GM19035 (cell line): ENCODE data around the gene FUZ.

Experiments
- ATAC-seq: cut with Tn5 transposase; IDR thresholded peaks from one replicate; pipeline ENCODE4 v1.9.1; 2021; ENCODE audit not compliant: unreplicated experiment

Gene FUZ

GRCh38 chr19:49807904-49808675, 5.0 kb downstream of the FUZ start:
- no peak for ATAC-seq

GRCh38 chr19:49807058-49807903, 5.8 kb downstream of the FUZ start:
- ATAC-seq, result no peak

- ATAC-seq, result no peak
Observed at GRCh38 chr19:49806620-49806959, 6.5 kb downstream of the FUZ start.

GRCh38 chr19:49805822-49806619, 7.1 kb downstream of the FUZ start:
- ATAC-seq, result no peak

- no peak for ATAC-seq
Observed at GRCh38 chr19:49803529-49803856, 9.6 kb downstream of the FUZ start.

GRCh38 chr19:49802836-49803528, 10.1 kb downstream of the FUZ start:
- no peak for ATAC-seq

- ATAC-seq, result no peak
Observed at GRCh38 chr19:49801966-49802661, 11.0 kb downstream of the FUZ start.

GRCh38 chr19:49801401-49801888, 11.6 kb downstream of the FUZ start:
- ATAC-seq, result no peak

- no peak for ATAC-seq
Observed at GRCh38 chr19:49800771-49801170, 12.3 kb downstream of the FUZ start.

- no peak for ATAC-seq
Observed at GRCh38 chr19:49799798-49800376, 13.2 kb downstream of the FUZ start.

- no peak for ATAC-seq
Observed at GRCh38 chr19:49799271-49799797, 13.8 kb downstream of the FUZ start.

- no peak for ATAC-seq
Observed at GRCh38 chr19:49798574-49798973, 14.5 kb downstream of the FUZ start.

GRCh38 chr19:49795615-49796014, 17.5 kb downstream of the FUZ start:
- no peak for ATAC-seq

GRCh38 chr19:49793561-49793840, 19.6 kb downstream of the FUZ start:
- ATAC-seq, result no peak

GRCh38 chr19:49792829-49793560, 20.1 kb downstream of the FUZ start:
- no peak for ATAC-seq

- ATAC-seq, result no peak
Observed at GRCh38 chr19:49791776-49792445, 21.2 kb downstream of the FUZ start.

GRCh38 chr19:49790866-49791265, 22.2 kb downstream of the FUZ start:
- ATAC-seq, result no peak

GRCh38 chr19:49788857-49789256, 24.2 kb downstream of the FUZ start:
- ATAC-seq, result no peak

GRCh38 chr19:49787746-49788145, 25.3 kb downstream of the FUZ start:
- no peak for ATAC-seq
